Gastroesophageal sphincter (tissue), 3 donors: Measurements from ENCODE around the gene FBXO22.

ENCODE experiments used
- CTCF ChIP-seq, 4 experiments: fragments of 200-600 bp in 2 of 4; fragments of 450-650 bp in 2 of 4; sonication (generic) in 1 of 4; IDR thresholded peaks; one replicate each; pipeline ENCODE4 v1.5.1; 2017 to 2019; ENCODE audit warnings: antibody characterized with exemption in 4 of 4, mild to moderate bottlenecking in 2 of 4, moderate library complexity in 2 of 4
- EP300 ChIP-seq: sonication (generic); formaldehyde crosslinking; IDR thresholded peaks from one replicate; pipeline ENCODE4 v1.6.1; 2017; ENCODE audit warnings: antibody characterized with exemption, mild to moderate bottlenecking
- POLR2AphosphoS5 ChIP-seq: sonication (generic); formaldehyde crosslinking; IDR thresholded peaks from one replicate; pipeline ENCODE4 v1.6.1; 2017; ENCODE audit warnings: antibody characterized with exemption

GRCh38 chr15:75918135-75918534 is 14.5 kb downstream of the FBXO22 start:
- TF ChIP-seq CTCF (IDR thresholded peaks at IDR 0.05) (no peak), EP300 (no peak), POLR2AphosphoS5 (no peak)
